ENCODE data around the gene HPCA.
A peak's percentile ranks its signal among the peaks of the same experiment; 100 is the strongest.

The HPCA gene

DNA sequence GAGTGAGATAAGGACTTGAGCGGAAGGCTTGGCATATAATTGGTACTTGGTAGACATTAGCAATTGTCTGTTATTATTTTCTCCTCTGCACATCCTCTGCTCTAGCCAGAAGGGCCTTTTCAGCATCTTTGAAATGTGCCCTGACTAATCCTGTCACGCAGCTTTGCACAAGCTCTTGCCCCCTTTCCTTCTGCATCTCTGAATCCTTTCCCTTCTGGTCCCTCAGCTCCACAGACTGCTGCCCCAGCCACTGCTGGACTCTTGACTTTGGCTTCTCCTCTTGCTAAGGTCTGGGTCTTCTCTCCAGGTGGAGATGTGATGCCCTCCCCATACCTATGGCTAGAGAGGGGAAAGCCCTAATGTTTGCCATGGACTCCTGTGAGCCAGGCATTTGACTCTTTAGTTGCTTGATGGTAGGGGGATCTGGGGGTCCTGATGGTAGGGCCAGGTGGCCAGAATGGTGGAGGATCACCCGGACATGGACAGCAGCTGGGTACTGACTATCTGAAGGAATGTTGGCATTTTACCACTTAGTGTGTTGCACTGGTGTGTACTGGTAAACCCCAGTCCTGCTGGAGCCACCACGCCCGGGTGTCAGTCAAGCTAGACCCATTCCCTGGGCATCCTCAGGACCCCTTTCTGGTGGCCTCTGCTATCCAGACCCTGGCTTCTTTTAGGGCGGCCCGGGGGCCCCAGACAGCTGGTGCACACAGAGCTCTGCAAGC is 4.4 kb downstream of the HPCA start:
- no peak for DNase-seq

GRCh38 chr1:32891241-32891570 is 4.9 kb downstream of the HPCA start:
- DNase-seq = no peak

DNA sequence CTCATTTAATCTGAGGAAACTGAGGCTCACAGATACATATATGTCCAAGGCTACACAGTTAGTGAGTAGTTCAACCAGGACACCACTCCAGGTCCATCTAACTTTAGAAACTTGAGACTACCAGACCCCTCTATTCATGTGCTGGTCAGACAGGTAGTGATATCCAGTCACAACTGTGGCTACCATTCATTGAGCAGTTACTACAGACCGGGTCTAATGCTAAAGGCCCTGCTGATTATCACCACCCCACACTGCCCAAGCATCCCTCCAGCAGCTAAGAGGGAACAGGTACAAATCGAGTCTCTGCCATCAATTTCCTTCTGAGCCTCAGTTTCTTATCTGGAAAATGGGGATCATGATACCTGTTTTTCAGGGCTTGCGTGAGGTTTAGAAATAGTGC is 5.3 kb downstream of the HPCA start:
- no peak for DNase-seq

- DNase-seq = peak; percentile 76
Observed at GRCh38 chr1:32892368-32893197, 6.3 kb downstream of the HPCA start.

DNA sequence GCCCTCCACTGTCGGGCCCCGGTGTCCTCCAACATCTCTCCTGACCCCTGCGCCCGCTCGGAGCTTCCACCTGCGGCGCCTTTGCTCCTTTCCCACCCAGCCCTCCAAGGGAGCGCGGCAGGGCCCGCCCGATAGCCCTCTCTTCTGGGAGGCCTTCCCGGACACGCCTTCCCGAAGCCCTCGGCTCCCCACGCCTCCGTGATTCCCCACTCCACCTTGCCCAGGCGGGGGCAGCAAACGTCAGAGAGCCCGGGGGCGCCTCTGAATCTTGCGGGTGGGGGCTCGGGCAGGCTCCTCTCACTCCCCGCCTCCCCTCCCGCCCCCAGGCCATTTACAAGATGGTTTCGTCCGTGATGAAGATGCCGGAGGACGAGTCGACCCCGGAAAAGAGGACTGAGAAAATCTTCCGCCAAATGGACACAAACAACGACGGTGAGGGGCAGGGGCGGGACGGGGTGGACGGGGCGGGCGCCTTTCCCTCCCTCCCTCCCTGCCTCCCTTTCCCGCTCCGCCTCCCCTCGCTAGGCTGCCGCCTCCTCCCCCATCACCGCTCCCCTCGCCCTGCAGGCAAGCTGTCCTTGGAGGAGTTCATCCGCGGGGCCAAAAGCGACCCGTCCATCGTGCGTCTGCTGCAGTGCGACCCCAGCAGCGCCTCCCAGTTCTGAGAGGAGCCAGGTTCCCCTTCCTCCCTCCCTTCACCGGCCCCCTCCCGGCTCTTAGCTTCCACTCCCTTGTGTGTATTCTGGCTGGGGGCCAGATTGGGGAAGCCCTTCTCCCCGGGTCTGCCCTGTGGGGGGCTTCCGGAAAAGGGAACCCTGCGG is 7.1 kb downstream of the HPCA start:
- peak; percentile 67 for DNase-seq

- DNase-seq = no peak
Observed at GRCh38 chr1:32894019-32894600, 7.8 kb downstream of the HPCA start.

DNA sequence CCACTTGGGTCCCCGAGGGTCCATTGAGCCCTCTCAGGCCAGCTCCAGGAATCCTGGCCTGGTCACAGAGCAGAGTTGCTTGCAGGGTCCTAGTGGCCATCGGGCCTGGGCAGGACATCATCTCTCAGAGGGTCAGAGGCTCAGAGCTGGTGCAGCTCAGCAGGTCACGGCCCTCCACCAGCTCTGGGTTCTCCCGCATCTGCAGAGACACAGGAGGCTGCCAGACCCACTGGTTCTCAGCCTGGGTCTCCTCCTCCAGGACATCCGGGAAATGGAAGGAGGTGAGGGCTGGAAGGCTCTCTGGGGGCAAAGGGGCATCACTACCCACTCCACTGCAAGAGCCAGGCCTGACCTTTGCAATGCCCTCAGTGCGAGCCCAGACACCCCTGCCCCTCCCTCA is 8.4 kb downstream of the HPCA start:
- DNase-seq = no peak

DNA sequence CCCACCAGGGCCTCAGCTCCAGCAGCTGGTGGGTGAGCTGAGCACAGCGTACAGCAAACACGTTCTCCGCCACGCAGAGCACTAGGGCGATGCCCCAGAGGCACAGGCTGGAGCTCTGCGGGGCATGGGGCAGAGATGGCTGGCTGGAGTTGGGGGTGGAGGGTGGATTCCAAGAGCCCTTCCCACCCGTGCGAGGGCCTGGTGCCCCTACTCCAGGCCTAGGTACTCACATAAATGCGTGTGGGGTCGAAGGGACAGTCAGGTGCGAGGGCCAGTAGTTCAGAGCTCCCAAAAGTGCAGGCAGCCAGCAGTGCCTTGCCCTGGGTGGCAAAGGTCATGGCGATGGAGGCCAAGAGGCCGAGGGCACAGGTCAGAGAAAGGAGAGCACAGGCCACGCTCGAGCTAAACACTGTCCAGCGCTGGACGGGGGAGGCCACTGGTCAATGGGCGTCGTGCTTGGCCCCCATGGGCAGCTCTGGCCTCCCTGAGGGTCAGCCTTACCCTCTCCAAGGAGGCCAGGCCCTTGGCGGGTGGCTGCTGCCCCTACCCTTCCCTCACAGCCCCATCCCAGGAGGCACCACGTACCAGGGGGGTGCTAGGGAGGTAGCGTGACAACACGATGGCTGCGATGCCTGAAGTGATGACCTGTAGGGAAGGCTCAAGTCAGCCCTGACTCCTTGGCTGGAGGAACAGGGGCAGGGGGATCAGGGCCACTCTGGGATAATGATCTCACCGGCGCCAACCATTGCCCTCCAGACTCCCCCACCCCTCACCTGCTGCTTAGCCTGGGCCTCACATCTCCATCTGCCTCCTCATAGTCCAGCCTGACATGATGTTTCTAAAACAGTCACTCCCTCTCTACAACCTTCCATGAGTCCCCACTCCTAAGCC is 9.3 kb downstream of the HPCA start:
- DNase-seq = no peak

DNA sequence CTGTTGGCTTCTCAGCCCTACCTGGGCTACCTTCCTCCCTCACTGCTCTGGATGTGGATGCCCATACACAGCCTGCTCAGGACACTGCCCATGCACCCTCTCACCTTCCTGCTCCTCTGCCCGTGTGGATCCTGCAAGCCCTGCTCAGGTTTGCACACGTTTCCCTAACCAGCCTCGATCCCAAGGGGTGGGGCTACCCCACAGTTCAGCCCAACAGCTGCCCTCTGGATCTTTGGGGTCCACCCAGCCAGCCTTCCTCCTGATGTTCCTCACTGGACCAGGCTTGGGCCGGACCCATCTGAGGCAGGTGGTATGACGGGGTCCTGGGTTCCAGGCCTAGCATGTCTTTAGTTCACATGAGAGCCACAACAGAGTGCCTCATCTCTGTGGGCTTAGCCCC is 10.2 kb downstream of the HPCA start:
- no peak for DNase-seq

DNA sequence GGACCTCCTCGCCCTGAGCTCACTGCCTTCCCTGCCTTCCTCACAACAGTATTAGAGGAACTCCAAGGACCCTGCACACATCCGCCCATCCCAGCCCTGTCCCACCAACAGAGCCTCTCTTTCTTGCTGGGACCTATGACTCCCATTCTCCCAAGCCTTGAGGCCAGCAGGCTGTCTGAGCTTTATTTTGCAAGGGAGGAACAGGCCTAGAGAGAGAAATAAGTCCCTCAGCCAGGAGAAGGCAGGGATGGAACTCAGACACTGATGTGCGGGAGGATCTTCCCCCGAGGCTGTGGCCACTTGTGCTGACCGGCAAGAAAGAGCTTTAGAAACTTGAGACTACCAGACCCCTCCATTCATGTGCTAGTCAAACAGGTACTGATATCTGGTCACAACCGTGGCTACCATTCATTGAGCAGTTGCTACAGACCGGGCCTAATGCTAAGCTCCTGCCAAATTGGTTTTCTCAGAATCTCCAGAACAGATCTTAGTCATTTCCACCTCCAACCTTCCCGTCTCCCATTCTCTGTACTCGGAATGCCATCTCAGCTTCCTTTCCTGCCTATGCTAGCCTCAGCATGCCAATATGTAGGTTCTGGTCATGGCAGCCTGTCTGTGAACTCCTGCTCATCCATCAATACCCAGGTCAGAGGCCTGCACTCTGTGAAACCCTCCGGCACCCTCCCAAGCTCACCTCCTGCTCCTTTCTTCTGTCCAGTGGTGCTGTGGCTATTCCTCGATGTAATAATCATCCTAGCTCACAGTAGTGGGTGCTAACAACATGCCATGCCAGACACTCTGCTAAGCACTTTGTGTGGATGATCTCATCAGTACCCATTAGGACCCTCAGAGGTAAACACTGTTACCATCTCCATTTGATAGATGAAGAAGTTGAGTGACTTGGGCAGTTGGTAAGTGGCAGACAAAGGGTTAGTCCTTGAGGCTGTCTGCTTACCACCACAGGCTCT is 11.1 kb downstream of the HPCA start:
- DNase-seq = no peak

DNA sequence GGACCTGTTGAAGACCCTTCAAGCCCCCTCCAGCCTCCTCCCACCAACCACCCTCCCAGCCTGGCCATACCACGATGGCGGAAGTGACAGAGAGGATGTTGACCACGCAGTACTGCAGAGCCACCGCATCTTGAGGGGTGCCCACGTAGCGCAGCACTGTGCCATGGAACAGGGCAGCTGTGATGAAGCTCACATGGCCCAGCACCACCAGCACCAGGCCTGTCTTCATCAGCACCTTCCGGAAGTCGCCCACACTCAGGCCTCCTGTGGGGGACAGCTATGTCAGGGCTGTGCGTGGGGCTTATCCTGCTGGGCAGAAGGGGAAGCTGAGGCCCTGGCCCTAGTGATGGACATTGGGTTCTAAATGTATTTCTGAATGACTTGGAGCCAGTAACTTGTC is 11.8 kb downstream of the HPCA start:
- DNase-seq = no peak

DNA sequence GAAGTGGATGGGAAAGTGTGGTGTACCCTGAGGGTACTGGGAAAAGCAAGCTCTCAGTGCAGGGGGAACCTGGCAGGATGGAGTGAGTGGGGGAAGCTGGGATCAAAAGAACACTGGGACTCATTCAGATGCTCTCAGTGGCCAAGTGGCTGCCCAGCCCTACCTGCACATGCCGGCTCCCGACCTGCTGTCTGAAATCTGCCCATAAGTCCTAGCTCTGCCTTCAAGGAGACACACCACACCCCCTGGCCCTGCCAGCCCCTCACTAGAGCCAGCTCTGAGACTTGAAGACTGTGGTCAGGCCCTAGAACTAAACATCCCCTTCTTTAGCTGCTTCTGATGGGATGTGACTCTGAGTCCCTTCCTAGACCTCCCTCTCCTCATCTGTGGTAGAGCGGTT is 12.7 kb downstream of the HPCA start:
- no peak for DNase-seq

DNA sequence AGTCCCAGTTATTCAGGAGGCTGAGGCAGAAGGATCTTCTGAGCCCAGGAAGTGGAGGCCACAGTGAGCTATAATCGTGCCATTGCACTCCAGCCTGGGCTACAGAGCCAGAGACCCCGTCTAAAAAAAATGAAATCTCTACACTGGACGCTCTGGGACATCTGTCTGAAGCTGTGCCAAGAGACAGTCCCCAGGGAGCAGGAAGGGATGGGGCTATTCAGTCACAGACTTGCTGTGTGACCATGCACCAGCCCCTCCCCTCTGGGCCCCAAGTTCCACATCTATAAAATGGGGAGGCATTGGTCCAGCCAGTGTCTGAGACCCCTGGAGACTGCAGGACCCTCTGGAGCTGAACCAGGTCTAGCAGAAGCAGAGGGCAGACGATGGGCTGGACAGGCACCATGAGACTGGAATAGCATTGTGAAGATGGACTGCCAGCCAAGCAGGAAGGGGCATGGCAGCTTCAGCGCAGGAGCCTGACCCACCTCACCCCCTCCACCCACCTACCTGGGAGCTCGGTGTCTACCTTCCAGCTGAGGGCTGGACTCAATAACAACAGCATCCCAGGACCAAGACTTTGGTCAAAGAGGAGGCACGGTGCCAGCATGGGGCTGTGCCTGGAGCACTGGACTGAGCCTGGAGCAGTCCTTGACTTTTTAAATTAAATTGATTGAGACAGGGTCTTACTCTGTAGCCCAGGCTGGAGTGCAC is 13.4 kb downstream of the HPCA start:
- no peak for DNase-seq

DNA sequence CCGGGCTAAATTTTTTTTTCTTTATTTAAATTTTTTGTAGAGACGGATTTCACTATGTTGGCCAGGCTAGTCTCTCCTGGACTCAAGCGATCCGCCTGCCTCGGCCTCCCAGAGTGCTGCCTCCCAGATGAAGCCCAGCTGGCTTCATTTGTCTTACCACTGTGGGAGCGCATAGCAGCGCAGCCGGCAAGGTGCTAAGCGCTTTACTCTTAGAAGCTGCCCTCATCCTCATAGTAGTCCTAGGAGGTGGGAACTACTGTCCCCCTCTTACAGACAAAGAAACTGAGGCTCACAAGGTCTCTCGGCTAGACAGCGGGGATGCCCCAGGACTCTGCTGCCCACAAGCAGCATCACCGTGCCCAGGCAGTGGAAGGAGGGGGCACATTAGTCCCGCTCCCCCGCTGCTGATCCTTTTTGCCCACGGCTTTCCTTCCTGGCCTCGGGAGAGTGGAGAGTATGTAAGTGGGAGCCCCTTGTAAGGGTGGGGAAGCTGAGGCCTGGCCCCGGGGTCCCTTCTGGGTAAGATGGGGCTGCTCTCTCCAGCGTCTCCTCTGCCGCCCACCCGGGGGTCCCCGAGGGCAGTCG is 14.2 kb downstream of the HPCA start:
- DNase-seq = no peak

- no peak for DNase-seq
Observed at GRCh38 chr1:32900956-32901822, 14.9 kb downstream of the HPCA start, which contains the start of gene TMEM54. TMEM54 (minus strand) TSS chr1:32901389; CDS start chr1:32901238, 151 bp downstream.

DNA sequence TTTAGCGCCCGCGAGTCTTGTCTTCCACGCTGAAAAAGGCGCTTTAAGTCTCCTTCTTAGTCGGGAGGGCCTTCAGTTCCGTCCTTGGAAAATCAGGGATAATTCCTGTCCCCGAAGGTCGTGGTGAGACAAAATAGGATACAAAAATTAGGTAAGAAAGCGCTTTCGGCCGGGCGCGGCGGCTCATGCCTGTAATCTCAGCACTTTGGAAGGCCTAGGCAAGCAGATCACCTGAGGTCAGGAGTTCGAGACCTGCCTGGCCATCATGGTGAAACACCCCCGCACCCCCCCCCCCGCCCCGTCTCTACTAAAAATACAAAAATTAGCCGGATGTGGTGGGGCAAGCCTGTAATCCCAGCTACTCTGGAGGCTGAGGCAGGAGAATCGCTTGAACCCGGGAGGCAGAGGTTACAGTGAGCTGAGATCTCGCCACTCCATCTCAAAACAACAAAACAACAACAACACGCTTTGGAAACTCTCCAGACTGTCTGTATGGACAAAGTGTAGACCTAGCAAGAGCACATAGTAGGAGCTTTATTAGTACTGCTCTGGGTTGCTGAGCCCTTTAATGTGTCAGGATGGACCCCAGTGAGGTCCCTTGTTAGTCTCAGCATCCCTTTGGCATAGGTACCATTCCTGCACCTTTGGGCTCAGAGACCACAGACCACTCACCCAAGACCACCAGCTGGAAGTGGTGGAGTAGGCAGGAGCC is 15.7 kb downstream of the HPCA start:
- no peak for DNase-seq

GRCh38 chr1:32902535-32902920 is 16.2 kb downstream of the HPCA start:
- no peak for DNase-seq
